Activated naive CD4-positive, alpha-beta T cell treated with anti-CD3 and anti-CD28 coated beads, Interleukin-2, amount 50 U/mL, for 16 hours (primary cell): ENCODE measurements around the gene LPP.
"Not testable (repeated sequence)": the region's sequence is repeated elsewhere in the genome, so short reads cannot be mapped to it uniquely, and the experiment has no call there.

Experiments used
- DNase-seq: peaks from one replicate; pipeline ENCODE4 v3.0.0-alpha.2; 2020

Gene LPP

GRCh38 chr3:188700501-188700900, 546.5 kb downstream of the LPP start:
- DNase-seq: peak; percentile 12

GRCh38 chr3:188700918-188701317, 547.0 kb downstream of the LPP start:
- DNase-seq: no peak

- DNase-seq: no peak
Observed at GRCh38 chr3:188701485-188701969, 547.6 kb downstream of the LPP start.

DNA sequence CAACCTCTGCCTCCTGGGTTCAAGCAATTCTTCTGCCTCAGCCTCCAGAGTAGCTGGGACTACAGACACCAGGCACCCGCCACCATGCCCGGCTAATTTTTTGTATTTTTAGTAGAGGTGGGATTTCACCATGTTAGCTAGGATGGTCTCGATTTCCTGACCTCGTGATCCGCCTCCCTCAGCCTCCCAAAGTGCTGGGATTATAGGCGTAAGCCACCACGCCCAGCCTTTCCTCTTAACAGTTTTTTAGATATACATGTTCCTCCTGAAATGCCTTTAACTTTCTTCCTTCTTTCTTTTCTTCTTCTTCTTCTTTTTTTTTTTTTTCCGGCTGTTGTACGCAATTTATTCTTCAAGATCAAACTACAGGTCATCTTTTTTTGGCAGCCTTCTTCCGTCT, 548.1 kb downstream of the LPP start:
- not testable (repeated sequence) for DNase-seq

- DNase-seq: no peak
Observed at GRCh38 chr3:188706176-188706575, 552.2 kb downstream of the LPP start.

DNA sequence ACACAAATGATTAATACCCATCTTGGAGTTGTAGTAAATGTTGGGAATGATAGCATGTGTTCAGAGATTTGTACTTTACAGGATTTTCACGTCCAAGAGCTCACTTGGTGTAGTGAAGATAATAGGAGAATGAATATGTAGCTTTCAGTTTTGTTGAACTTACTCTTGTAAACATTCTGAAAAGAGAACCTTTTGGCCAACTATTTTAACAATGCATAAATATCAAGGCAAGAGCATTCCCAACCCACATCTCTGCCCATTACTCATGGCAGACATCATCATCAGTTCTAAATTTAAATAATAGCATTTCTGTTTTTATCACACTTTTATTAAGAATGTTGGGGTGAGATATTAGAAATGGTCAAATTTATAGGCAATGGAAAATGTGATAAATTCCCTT, 552.6 kb downstream of the LPP start:
- DNase-seq: no peak

- no peak for DNase-seq
Observed at GRCh38 chr3:188707381-188708288, 553.7 kb downstream of the LPP start.

GRCh38 chr3:188711881-188712247, 557.9 kb downstream of the LPP start:
- no peak for DNase-seq

GRCh38 chr3:188712248-188712924, 558.4 kb downstream of the LPP start:
- no peak for DNase-seq

GRCh38 chr3:188712991-188713390, 559.0 kb downstream of the LPP start:
- DNase-seq: no peak

DNA sequence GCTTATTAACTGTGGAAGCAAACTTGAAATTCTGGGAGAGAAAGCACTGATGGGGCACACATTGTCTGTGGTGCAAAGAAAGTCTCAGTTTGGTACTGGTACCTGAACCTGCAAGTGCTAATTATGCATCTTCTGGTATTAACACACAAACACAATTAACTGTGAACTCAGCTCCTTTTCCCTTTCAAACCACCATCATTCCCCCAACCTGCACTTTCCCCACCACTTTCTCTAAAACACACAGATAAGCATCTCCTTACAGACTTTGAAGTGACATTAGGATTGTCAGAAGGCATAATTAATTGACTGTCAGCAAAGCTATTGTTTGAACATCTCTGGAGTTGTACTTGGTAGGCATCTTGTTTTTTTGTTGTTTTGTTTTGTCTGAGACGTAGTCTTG, 565.6 kb downstream of the LPP start:
- DNase-seq: no peak

DNA sequence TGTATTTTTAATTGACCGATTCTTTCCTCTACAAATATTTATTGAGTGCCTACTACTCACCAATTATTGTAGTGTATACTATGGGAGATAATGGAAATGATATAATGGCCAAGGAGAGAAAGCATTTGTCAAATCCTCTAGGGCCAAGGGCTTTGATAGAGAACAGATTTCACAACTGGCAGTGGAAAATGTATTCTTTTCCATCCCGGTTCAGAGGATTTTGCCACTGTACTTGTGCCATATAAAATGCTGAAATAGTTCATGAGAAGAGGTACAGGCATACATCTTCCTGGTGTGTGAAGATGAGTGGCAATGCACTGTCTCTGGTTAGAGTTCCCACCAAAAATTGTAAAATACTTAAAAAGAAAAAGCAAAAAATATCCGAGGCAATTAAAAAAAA, 566.3 kb downstream of the LPP start:
- no peak for DNase-seq

- DNase-seq: no peak
Observed at GRCh38 chr3:188720636-188721035, 566.7 kb downstream of the LPP start.

DNA sequence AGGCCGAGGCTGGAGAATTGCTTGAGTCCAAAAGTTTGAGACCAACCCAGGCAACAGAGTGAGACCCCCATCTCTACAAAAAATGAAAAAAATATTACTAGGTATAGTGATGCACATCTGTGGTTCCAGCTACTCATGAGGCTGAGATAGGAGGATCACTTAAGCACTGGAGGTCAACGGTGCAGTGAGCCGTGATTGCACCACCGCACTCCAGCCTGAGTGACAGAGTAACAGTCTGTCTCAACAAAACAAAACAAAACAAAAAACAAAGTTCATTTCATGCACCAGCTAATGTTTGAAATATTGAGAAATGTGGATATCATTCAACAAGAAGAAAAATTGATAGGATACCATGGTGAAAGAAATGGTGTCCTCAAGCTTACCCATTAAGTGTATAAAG, 567.4 kb downstream of the LPP start:
- DNase-seq: no peak

DNA sequence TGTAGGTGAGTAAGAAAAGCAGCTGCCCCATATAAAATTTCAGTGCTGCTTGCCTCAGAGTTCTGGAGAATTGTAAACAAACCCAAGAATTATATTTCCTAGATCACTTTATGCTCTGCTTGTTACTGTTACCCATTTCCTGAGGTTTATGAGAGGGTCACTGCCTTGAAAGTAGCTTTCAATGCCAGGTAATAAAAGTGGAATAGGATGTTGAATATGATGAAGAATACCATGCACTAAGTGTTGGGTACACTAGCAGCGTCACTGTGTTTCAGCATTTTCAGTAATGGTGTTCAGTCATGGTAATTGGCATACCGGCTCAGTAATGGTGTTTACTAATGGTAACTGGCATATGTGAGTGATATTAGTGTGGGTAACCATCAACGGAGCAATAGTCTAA, 568.0 kb downstream of the LPP start:
- no peak for DNase-seq

- DNase-seq: no peak
Observed at GRCh38 chr3:188722963-188723362, 569.0 kb downstream of the LPP start.

DNA sequence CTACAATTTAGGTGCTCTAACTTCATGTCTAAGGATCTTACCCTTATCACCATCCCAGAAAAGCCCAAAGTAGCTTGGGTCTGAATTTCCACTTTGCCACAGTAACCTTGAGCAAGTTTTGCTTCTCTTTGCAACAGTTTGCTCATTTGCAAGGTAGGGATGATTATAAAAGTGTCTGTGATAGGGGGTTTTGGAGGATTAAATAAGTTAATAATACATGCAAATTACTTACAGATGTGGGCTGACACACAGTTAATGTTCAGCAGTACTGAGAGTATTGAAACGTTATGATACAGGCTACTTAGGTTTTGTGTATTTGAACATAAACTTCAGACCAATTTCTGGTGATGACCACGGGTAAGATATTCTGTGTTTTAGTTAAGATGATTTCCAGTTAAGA, 573.1 kb downstream of the LPP start:
- no peak for DNase-seq

DNA sequence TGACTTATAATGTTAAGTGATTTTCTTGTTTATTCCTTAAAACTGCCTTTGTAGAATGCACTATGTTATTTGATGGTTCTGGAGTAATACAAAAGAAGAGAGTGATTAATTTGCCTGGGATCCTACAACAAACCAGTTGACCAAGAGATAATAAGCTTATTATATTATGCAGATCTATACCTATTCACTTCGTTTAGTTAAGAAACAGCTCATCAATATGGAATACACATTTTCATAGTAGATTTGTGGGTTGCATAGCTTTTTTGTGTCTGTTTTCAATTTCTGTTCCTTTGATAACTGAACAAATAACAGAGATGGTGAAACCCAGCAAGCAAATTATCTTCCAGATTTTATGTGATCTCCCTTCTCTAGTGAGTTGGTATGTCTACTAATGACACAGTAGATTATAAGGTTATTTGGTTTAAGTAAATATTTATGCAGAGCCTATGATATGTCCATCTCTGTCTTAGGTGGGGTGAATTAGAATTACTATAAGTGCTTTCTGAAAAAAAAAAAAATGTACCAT, 574.5 kb downstream of the LPP start:
- DNase-seq: no peak

DNA sequence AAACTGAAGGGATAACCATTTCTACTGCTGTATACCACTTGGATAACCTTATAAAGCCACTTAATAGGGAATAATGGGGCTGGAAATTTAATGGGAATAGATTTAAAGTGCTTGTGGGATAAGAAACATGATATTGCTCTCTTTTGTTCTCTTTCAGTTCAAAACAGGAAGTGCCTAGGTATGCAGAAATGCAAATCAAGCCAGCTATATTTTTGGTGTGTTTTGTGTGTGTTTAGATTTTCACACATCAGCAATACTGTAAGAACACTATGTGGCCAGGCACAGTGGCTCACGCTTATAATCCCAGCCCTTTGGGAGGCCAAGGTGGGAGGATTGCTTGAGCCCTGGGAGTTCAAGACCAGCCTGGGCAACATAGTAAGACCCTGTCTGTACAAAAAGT, 575.5 kb downstream of the LPP start:
- DNase-seq: no peak

GRCh38 chr3:188734395-188734794, 580.4 kb downstream of the LPP start:
- DNase-seq: no peak

- DNase-seq: no peak
Observed at GRCh38 chr3:188739511-188739910, 585.6 kb downstream of the LPP start.

- DNase-seq: no peak
Observed at GRCh38 chr3:188740010-188740409, 586.1 kb downstream of the LPP start.

- DNase-seq: no peak
Observed at GRCh38 chr3:188742755-188743550, 589.0 kb downstream of the LPP start.
